ENCODE results near the gene RFC5. TPM values are rescaled to one million over a fixed set of nuclear protein-coding genes. Genes with fewer than 3 reads are reported as not detected.

Gene RFC5
- total RNA-seq, 2 donors from 2014 or later = 5.4 to 6.9 TPM

- ATAC-seq (ENCODE audit: insufficient number of reproducible peaks, low FRiP score, low read depth) (no peak), DNase-seq (ENCODE audit: low spot score) (no peak)
- Histone ChIP-seq H3K9me3 (no peaks in the 10 kb centered on the region), H3K27ac (no peak overlapping the region), H3K4me1 (ENCODE audit: control insufficient read depth in 1 of 2, low read depth in 2 of 2) (no peaks in the 10 kb centered on the region), H3K4me3 (no peak overlapping the region), H3K36me3 (no peaks in the 10 kb centered on the region), H3K27me3 (replicated peaks; ENCODE audit: insufficient read depth) (no peaks in the 10 kb centered on the region)
- no peak for TF ChIP-seq CTCF (IDR thresholded peaks at IDR 0.05)
Measured at GRCh38 chr12:117980616-117981015, 35.9 kb upstream of the RFC5 start.

GRCh38 chr12:117981267-117981666 lies 35.2 kb upstream of the RFC5 start:
- DNase-seq (ENCODE audit: low spot score) = no peak
- Histone ChIP-seq H3K4me3 (no peak overlapping the region), H3K4me1 (ENCODE audit: control insufficient read depth in 1 of 2, low read depth in 2 of 2) (no peaks in the 10 kb centered on the region), H3K9me3 (no peaks in the 10 kb centered on the region), H3K36me3 (no peaks in the 10 kb centered on the region), H3K27ac (no peak overlapping the region), H3K27me3 (replicated peaks; ENCODE audit: insufficient read depth) (no peaks in the 10 kb centered on the region)
- TF ChIP-seq CTCF (IDR thresholded peaks at IDR 0.05) = no peak
- no peak for ATAC-seq (ENCODE audit: insufficient number of reproducible peaks, low FRiP score, low read depth)

GRCh38 chr12:117985182-117985581 lies 31.3 kb upstream of the RFC5 start:
- Histone ChIP-seq H3K9me3 (no peaks in the 10 kb centered on the region), H3K27ac (no peak overlapping the region), H3K4me3 (no peak overlapping the region), H3K4me1 (ENCODE audit: control insufficient read depth in 1 of 2, low read depth in 2 of 2) (no peaks in the 10 kb centered on the region), H3K27me3 (replicated peaks; ENCODE audit: insufficient read depth) (no peaks in the 10 kb centered on the region), H3K36me3 (no peaks in the 10 kb centered on the region)
- TF ChIP-seq CTCF (IDR thresholded peaks at IDR 0.05) = no peak
- DNase-seq (ENCODE audit: low spot score) (no peak), ATAC-seq (ENCODE audit: insufficient number of reproducible peaks, low FRiP score, low read depth) (no peak)

GRCh38 chr12:117986705-117987469 lies 29.6 kb upstream of the RFC5 start:
- ATAC-seq (ENCODE audit: insufficient number of reproducible peaks, low FRiP score, low read depth) = no peak
- no peak overlapping the region for H3K4me3 ChIP-seq

More at GRCh38 chr12:117986705-117987469, 29.6 kb upstream of the RFC5 start:
- no peak for TF ChIP-seq CTCF (IDR thresholded peaks at IDR 0.05)
- Histone ChIP-seq H3K4me1 (ENCODE audit: control insufficient read depth in 1 of 2, low read depth in 2 of 2) (no peaks in the 10 kb centered on the region), H3K36me3 (no peaks in the 10 kb centered on the region), H3K27ac (no peak overlapping the region), H3K9me3 (no peaks in the 10 kb centered on the region), H3K27me3 (replicated peaks; ENCODE audit: insufficient read depth) (no peaks in the 10 kb centered on the region)
- no peak for DNase-seq (ENCODE audit: low spot score)

Measured in thoracic aorta (tissue), 2 donors.